ENCODE data around the gene GPR142. TPM values are rescaled to one million over a fixed set of nuclear protein-coding genes. Genes with fewer than 3 reads are reported as not detected.

The GPR142 gene
- polyA plus RNA-seq, 1 experiment, result not detected

DNA sequence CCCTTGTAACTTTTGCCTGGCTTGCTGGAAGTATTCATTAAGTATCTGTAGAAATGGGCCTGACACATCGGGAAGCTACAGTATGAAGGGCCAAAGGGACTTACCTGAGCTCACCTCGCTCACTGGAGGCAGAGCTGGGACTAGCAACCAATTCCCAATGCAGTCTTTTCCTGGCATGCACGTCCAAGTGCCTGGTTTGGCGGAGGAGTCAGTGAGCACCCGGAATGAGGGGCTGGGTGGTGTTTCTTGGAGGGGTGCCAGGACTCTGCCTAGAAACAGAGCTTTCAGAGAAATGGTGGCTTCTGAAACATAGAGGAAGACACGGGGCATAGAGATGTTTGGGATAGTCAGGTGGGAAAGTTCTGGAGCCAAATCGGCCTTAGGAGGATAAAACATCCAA is 46.2 kb downstream of the GPR142 start:
- H3K4me3 ChIP-seq (ENCODE audit: low read depth, low read length), result no peak overlapping the region
- H3K9me3 ChIP-seq (ENCODE audit: control insufficient read depth, insufficient read depth, low read length), result peaks cover 16% of the 10 kb centered on the region
- no peak overlapping the region for H3K27ac ChIP-seq (ENCODE audit: low read depth, low read length)
- H3K27me3 ChIP-seq (ENCODE audit: control insufficient read depth, insufficient read depth, low read length), result no peaks in the 10 kb centered on the region
- TF ChIP-seq, protein P1, sequence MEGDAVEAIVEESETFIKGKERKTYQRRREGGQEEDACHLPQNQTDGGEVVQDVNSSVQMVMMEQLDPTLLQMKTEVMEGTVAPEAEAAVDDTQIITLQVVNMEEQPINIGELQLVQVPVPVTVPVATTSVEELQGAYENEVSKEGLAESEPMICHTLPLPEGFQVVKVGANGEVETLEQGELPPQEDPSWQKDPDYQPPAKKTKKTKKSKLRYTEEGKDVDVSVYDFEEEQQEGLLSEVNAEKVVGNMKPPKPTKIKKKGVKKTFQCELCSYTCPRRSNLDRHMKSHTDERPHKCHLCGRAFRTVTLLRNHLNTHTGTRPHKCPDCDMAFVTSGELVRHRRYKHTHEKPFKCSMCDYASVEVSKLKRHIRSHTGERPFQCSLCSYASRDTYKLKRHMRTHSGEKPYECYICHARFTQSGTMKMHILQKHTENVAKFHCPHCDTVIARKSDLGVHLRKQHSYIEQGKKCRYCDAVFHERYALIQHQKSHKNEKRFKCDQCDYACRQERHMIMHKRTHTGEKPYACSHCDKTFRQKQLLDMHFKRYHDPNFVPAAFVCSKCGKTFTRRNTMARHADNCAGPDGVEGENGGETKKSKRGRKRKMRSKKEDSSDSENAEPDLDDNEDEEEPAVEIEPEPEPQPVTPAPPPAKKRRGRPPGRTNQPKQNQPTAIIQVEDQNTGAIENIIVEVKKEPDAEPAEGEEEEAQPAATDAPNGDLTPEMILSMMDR (IDR thresholded peaks at IDR 0.05; ENCODE audit: low read depth, low read length), result no peak
- POLR2A ChIA-PET, result no interaction called here
- CTCF ChIA-PET, result interaction anchor here (1.4 kb wide), 1 partner anchor 44 kb away, joined by 5 read pairs; no protein-coding TSS in a partner anchor
- no peak for DNase-seq (ENCODE audit: low read depth, low spot score)

DNA sequence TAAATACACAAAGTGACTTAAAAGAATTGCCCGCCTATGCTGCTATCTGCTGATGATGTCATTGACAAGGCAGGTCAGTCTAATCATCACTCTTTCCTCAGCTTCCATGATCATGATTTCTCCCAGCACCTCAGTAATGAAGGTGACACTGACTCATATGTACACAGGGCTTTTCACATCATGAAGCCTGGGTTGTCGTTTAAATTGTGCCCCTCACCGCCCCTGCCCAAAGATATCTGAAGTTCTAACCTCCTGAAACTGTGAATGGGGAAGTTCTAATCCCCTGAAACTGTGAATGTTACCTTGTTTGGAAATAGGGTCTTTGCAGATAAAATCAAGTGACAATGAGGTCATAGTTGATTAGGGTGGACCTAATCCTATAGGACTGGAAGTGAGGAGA is 47.2 kb downstream of the GPR142 start:
- TF ChIP-seq, protein P1 (IDR thresholded peaks at IDR 0.05; ENCODE audit: low read depth, low read length), result no peak
- no peak overlapping the region for H3K4me3 ChIP-seq (ENCODE audit: low read depth, low read length)
- DNase-seq (ENCODE audit: low read depth, low spot score), result no peak
- peaks cover 23% of the 10 kb centered on the region for H3K9me3 ChIP-seq (ENCODE audit: control insufficient read depth, insufficient read depth, low read length)
- ChIA-PET POLR2A (no interaction called here), CTCF (no interaction called here)
- H3K27me3 ChIP-seq (ENCODE audit: control insufficient read depth, insufficient read depth, low read length), result no peaks in the 10 kb centered on the region
- no peak overlapping the region for H3K27ac ChIP-seq (ENCODE audit: low read depth, low read length)

DNA sequence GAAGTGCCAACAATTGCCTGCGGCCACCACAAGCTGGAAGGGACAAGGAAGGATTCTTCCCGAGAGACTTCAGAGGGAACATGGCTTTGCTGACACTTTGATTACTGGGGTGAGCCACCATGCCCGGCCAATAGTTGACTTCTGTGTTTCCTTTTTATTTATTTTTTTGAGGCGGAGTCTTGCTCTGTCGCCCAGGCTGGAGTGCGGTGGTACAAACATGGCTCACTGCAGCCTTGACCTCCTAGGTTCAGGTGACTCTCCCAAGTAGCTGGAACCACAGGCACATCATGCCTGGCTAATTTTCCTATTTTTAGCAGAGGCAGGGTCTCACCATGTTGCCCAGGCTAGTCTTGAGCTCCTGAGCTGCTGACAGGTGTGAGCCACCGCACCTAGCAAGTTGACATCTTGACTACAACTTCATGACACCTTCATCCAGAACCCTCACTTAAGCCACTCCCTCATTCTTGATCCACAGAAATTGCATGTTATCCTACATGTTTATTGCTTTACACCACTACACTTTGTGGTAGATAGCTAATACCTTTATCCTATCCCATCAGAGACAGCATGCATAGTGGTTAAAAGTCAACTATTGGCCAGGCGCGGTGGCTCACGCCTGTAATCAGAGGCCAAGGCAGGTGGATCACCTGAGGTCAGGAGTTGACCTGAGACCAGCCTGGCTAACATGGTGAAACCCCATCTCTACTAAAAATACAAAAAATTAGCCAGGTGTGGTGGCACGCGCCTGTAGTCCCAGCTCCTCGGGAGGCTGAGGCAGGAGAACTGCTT is 48.5 kb downstream of the GPR142 start:
- POLR2A ChIA-PET, result no interaction called here
- H3K27ac ChIP-seq (ENCODE audit: low read depth, low read length), result no peak overlapping the region
- no peaks in the 10 kb centered on the region for H3K27me3 ChIP-seq (ENCODE audit: control insufficient read depth, insufficient read depth, low read length)
- TF ChIP-seq, protein P1 (IDR thresholded peaks at IDR 0.05; ENCODE audit: low read depth, low read length), result no peak
- peaks cover 23% of the 10 kb centered on the region for H3K9me3 ChIP-seq (ENCODE audit: control insufficient read depth, insufficient read depth, low read length)
- no peak for DNase-seq (ENCODE audit: low read depth, low spot score)
- H3K4me3 ChIP-seq (ENCODE audit: low read depth, low read length), result no peak overlapping the region
- CTCF ChIA-PET, result no interaction called here

DNA sequence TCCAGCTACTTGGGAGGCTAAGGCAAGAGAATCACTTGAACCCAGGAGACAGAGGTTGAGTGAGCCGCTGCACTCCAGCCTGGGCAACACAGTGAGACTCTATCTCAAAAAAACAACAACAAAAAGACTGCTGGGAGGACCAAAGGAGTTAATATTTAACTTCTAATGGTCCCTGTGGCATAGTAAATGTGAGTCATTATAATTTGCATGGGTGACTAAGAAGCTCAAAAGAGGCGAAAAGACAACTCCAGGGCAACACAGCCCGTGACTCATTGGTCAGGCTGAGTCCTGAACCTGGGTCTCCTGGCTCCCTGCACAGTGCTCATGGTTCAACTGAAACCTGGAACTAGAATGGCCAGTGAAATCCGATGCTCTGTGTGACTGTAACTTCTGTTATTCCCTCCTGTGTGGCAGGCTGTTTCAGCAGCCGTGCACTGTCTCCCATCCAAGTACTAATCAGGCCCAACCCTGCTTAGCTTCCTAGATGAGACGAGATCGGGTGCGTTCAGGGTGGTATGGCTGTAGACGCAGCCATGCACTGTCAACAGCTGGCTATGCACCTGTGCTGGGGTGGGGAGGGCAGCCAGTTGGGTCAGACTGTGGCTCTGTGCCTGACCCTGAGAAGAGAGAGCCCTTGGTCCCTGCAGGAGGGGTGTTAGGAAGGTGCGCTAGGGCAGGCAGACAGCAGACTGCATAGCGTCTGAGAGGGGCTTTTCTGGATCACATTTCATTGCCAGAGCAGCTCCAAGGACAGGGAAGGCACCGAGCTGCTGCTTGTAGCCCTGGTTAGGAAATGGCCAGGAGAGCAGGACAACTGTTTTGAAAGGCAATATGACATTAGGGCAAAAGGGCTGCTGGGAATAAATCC is 50.1 kb downstream of the GPR142 start:
- POLR2A ChIA-PET, result interaction anchor here (0.6 kb wide), 1 partner anchor 28 kb away, joined by 3 read pairs; no protein-coding TSS in a partner anchor
- Histone ChIP-seq H3K27ac (ENCODE audit: low read depth, low read length) (no peak overlapping the region), H3K9me3 (ENCODE audit: control insufficient read depth, insufficient read depth, low read length) (peaks cover 23% of the 10 kb centered on the region), H3K27me3 (ENCODE audit: control insufficient read depth, insufficient read depth, low read length) (no peaks in the 10 kb centered on the region), H3K4me3 (ENCODE audit: low read depth, low read length) (no peak overlapping the region)
- CTCF ChIA-PET, result interaction anchor here (0.9 kb wide), 1 partner anchor 40 kb away, joined by 5 read pairs; no protein-coding TSS in a partner anchor
- TF ChIP-seq, protein P1 (IDR thresholded peaks at IDR 0.05; ENCODE audit: low read depth, low read length), result no peak
- DNase-seq (ENCODE audit: low read depth, low spot score), result no peak
